A549 (cell line): ENCODE data around the gene NANOS2. TPM values are rescaled to one million over a fixed set of nuclear protein-coding genes. Genes with fewer than 3 reads are reported as not detected.

ENCODE experiments used
- ATAC-seq, 2 experiments: fragments of 200-7000 bp in 1 of 2; fragments of >200 bp in 1 of 2; cut with Nextera tagmentation in 1 of 2; cut with Tn5 transposase in 1 of 2; 3 replicates each; pipeline versions ENCODE4 v1.8.0 to v1.9.1; 2018 to 2020; ENCODE audit warnings: mild to moderate bottlenecking in 1 of 2, moderate library complexity in 1 of 2
- CTCF ChIA-PET: fragments of 300-600 bp; sonication (Branson Sonifier 250); formaldehyde crosslinking; extraction: SDS; loops from one replicate; lab custom pipeline; 2021; ENCODE audit warnings: antibody characterized with exemption, inconsistent platforms; lab: Yijun Ruan, JAX
- POLR2A ChIA-PET: fragments of 350-600 bp; formaldehyde crosslinking; extraction: SDS; loops from one replicate; lab custom pipeline; 2021; ENCODE audit warnings: antibody characterized with exemption, inconsistent platforms; lab: Yijun Ruan, JAX
- DNase-seq, 2 experiments: peaks; one replicate each; pipeline versions ENCODE4 v3.0.0 to v3.0.0-alpha.2; 2011 to 2016; ENCODE audit warnings: low read depth in 1 of 2, low spot score in 1 of 2
- FAIRE-seq: peaks from 2 replicates; lab custom pipeline; 2011; peaks lifted over from hg19 to GRCh38; lab: Jason Lieb, UNC
- H3K27ac ChIP-seq, 2 experiments: fragments of >200 bp; sonication (Bioruptor Twin); formaldehyde crosslinking; 3 replicates each; pipeline ENCODE4 v1.5.1; 2016 to 2017
- H3K4me1 ChIP-seq: fragments of >200 bp; sonication (Bioruptor Twin); formaldehyde crosslinking; 3 replicates; pipeline ENCODE4 v1.6.1; 2016
- H3K4me2 ChIP-seq: fragments of >200 bp; sonication (Bioruptor Twin); formaldehyde crosslinking; 3 replicates; pipeline ENCODE4 v1.6.1; 2016
- H3K4me3 ChIP-seq: fragments of >200 bp; sonication (Bioruptor Twin); formaldehyde crosslinking; 3 replicates; pipeline ENCODE4 v1.5.1; 2016
- H3K9me3 ChIP-seq: fragments of >200 bp; sonication (Bioruptor Twin); formaldehyde crosslinking; 3 replicates; pipeline ENCODE4 v1.6.1; 2016
- BHLHE40 ChIP-seq: IDR thresholded peaks from 2 replicates; pipeline ENCODE4 v1.6.1; 2012; ENCODE audit warnings: low read depth, low read length, inconsistent platforms
- CEBPB ChIP-seq, 2 experiments: fragments of >200 bp in 1 of 2; sonication (Bioruptor Twin) in 1 of 2; formaldehyde crosslinking in 1 of 2; IDR thresholded peaks; 2 replicates each; pipeline ENCODE4 v1.6.1; 2012 to 2016
- CHD2 ChIP-seq: fragments of 150-350 bp; IDR thresholded peaks from 2 replicates; pipeline ENCODE4 v1.6.1; 2014; ENCODE audit warnings: low read length; ENCODE audit not compliant: partially characterized antibody
- EHF ChIP-seq: fragments of 250-450 bp; sonication (Bioruptor Pico); IDR thresholded peaks from 2 replicates; pipeline ENCODE4 v1.5.0; 2020; ENCODE audit warnings: mild to moderate bottlenecking
- GATA3 ChIP-seq: IDR thresholded peaks from 2 replicates; pipeline ENCODE4 v1.6.1; 2012; ENCODE audit warnings: borderline replicate concordance
- HOXA7 ChIP-seq: fragments of 250-450 bp; sonication (Bioruptor Pico); IDR thresholded peaks from 2 replicates; pipeline ENCODE4 v1.5.0; 2020; ENCODE audit warnings: mild to moderate bottlenecking, moderate library complexity
- JUN ChIP-seq, 2 experiments: fragments of >200 bp; sonication (Bioruptor Twin); formaldehyde crosslinking; IDR thresholded peaks; 2 replicates in 1 of 2; 3 replicates in 1 of 2; pipeline ENCODE4 v1.6.1; 2016 to 2017
- KDM1A ChIP-seq: fragments of 200-600 bp; sonication (generic); IDR thresholded peaks from 2 replicates; pipeline ENCODE4 v1.6.1; 2016; ENCODE audit warnings: low read depth, mild to moderate bottlenecking
- MAFK ChIP-seq: fragments of 450-650 bp; IDR thresholded peaks from 2 replicates; pipeline ENCODE4 v1.6.1; 2014; ENCODE audit not compliant: partially characterized antibody
- MAZ ChIP-seq: fragments of 150-350 bp; IDR thresholded peaks from 2 replicates; pipeline ENCODE4 v1.6.1; 2014; ENCODE audit warnings: antibody characterized with exemption, low read depth, low read length, borderline replicate concordance
- MYC ChIP-seq: IDR thresholded peaks from 2 replicates; pipeline ENCODE4 v1.6.1; 2012; ENCODE audit warnings: mild to moderate bottlenecking, inconsistent platforms, low read length, improper control_type of control experiment, borderline replicate concordance
- NFE2L2 ChIP-seq: fragments of 150-350 bp; conservative IDR thresholded peaks from 2 replicates; pipeline ENCODE4 v1.6.1; 2014; ENCODE audit warnings: low read length
- POLR2A ChIP-seq: IDR thresholded peaks from 2 replicates; pipeline ENCODE4 v1.6.1; 2012; ENCODE audit warnings: mild to moderate bottlenecking, low read length
- POLR2AphosphoS2 ChIP-seq: conservative IDR thresholded peaks from 2 replicates; pipeline ENCODE4 v1.6.1; 2012; ENCODE audit warnings: low read length, improper control_type of control experiment, inconsistent platforms
- RAD21 ChIP-seq, 2 experiments: fragments of >200 bp in 1 of 2; sonication (Bioruptor Twin) in 1 of 2; formaldehyde crosslinking in 1 of 2; IDR thresholded peaks in 1 of 2; conservative IDR thresholded peaks in 1 of 2; 2 replicates in 1 of 2; 3 replicates in 1 of 2; pipeline ENCODE4 v1.6.1; 2012 to 2018; ENCODE audit warnings: inconsistent platforms in 1 of 2
- RARB ChIP-seq: fragments of 250-450 bp; sonication (Bioruptor Pico); IDR thresholded peaks from 2 replicates; pipeline ENCODE4 v1.8.0; 2021; ENCODE audit warnings: mild to moderate bottlenecking, moderate library complexity
- RCOR1 ChIP-seq: fragments of 150-350 bp; IDR thresholded peaks from 2 replicates; pipeline ENCODE4 v1.6.1; 2014; ENCODE audit warnings: antibody characterized with exemption, low read length, low read depth
- RFX5 ChIP-seq: fragments of 450-650 bp; IDR thresholded peaks from 2 replicates; pipeline ENCODE4 v1.7.1; 2014; ENCODE audit warnings: antibody characterized with exemption, mild to moderate bottlenecking, moderate library complexity
- ZC3H11A ChIP-seq: fragments of 450-650 bp; IDR thresholded peaks from 2 replicates; pipeline ENCODE4 v1.6.1; 2014; ENCODE audit warnings: antibody characterized with exemption, mild to moderate bottlenecking
- ZFP36 ChIP-seq: fragments of 450-650 bp; IDR thresholded peaks from 2 replicates; pipeline ENCODE4 v1.6.1; 2014; ENCODE audit warnings: borderline replicate concordance; ENCODE audit not compliant: partially characterized antibody
- WGBS: methylation state at CpG from one replicate; pipeline ENCODE4 v1.1.6; 2017; ENCODE audit errors: missing lambda C conversion rate; 5-methylcytosine and 5-hydroxymethylcytosine counted together
- polyA plus RNA-seq, 4 experiments: library from polyadenylated mRNA; depleted of rRNA in 3 of 4; stranded (reverse); fragments of >200 nt; fragmentation: RNase III in 1 of 4; extraction: RNeasy Plus Mini Kit Qiagen cat#74134 plus additional on column Dnase treatment in 1 of 4; gene quantifications; 2 replicates in 3 of 4; 3 replicates in 1 of 4; pipeline ENCODE4 v1.2.3, GENCODE V29; 2011 to 2017
- TF ChIP-seq, protein P1 (sequence below): fragments of 250-450 bp; sonication (Bioruptor Pico); IDR thresholded peaks from 2 replicates; pipeline ENCODE4 v1.5.0; 2021; ENCODE audit warnings: mild to moderate bottlenecking, moderate library complexity, borderline replicate concordance
- TF ChIP-seq, protein P2 (sequence below): IDR thresholded peaks from 2 replicates; pipeline ENCODE4 v1.6.1; 2012; ENCODE audit warnings: low read depth, borderline replicate concordance
- TF ChIP-seq, protein P3 (sequence below): IDR thresholded peaks from 2 replicates; pipeline ENCODE4 v1.6.1; 2012
- TF ChIP-seq, protein P4 (sequence below): fragments of 150-350 bp; IDR thresholded peaks from 2 replicates; pipeline ENCODE4 v1.6.1; 2014; ENCODE audit warnings: low read depth, mild to moderate bottlenecking, low read length
- TF ChIP-seq, protein P5 (sequence below): IDR thresholded peaks from 2 replicates; pipeline ENCODE4 v1.6.1; 2012
- TF ChIP-seq, protein P6 (sequence below): fragments of >200 bp; sonication (Bioruptor Twin); formaldehyde crosslinking; IDR thresholded peaks from 3 replicates; pipeline ENCODE4 v1.5.1; 2016
- TF ChIP-seq, protein P7 (sequence below): fragments of >200 bp; sonication (Bioruptor Twin); formaldehyde crosslinking; IDR thresholded peaks from 3 replicates; pipeline ENCODE4 v1.6.1; 2016

The NANOS2 gene
- polyA plus RNA-seq, 2 of the 4 experiments (the other 2 are of a cell fraction) = not detected

DNA sequence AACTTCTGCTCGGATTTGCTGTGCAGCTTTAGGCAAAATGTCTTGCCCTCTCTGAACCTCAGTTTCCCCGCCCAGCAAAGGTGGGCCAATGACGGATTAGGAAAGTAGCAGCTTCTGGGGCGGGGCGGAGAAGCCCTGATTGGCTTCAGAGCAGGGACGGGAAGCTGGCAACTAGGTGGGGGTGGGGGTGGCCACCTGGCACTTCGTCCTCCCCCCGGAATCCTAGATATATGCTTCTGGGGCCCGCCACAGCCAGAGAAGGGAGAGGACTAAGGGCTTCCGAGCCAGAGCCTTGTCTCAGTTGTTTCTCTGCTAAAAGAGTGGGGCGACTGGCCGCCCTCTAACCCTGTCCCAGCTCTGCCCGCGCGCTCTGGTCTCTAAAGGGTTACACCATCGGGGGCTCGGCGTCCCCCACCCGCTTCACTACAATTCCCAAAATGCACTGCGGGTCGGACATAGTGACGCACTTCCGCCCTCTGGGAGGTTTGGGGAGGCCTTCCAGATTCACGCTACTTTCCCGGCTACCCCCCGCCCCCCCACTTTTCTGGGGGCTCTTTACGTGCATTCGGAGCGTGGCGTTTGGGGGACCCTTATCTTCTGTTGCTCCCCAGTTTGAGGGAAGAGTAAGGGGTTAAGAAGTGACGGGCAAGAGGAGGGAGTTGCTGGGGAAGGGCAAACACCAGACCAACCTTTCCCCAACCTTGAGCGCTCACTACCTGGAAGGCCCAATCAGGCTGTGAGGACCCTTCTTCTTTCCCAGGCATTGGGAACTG lies 28.0 kb downstream of the NANOS2 start (continued):
- no peak for TF ChIP-seq HOXA7 (CRISPR knock-in tag)
- 0 out of 2 replicates have a peak, but pooled peaks have one; percentile 31 for TF ChIP-seq MYC
- peak; percentile 55 to 71; a peak in 2 of 5 replicates for TF ChIP-seq JUN (IDR thresholded peaks at IDR 0.05)

DNA sequence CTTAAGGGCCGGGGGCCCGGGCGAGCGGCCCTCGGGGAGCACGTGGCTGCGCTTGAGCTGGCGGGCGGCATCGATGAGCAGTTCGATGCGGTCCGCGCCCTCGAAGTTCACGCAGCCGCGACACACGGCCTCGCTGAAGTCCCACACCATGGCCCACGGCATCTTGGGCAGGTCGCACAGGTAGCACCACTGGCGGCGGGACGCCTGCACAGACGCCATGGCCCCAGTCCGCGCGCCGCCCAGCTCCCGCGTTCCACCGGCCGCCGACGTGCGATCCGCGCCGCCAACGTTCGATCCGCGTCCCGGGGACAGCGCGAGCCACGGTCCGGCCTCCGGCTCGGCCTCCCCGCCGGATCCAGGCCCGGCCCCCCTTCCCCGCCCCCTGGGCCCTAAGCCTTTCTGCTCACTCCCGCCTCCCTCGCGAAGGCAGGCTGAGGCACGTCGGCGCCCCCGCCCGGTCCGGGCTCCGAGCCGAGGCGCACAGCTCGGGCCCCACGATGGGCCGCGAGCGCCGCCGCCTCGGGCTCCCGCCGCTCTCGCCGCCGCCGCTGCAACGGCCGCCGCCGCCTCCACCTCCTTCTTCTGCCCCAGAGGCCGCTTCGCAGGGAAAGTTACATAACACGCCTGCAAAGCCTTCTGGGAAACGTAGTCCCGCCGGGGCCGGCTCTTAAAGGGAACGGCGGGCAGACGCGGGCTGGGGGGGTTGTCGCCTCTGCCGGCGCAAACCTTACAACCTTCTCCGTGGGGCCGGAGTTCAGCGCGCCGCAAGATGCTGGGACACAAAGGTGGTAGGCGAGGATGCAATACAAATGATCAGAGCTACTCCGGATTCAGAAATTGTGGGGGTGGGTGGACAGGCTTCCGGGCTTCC lies 28.8 kb downstream of the NANOS2 start, which contains the start of gene IRF2BP1:
IRF2BP1 (minus strand) TSS at position 586 of the 871 bp plus-strand sequence; CDS start at position 219, 367 bp downstream.
- FAIRE-seq = no peak
- WGBS = 2% methylated on average over 18 of the region's 107 CpGs
- 0 out of 2 replicates have a peak, but pooled peaks have one; percentile 61 for TF ChIP-seq MAZ
- peak; percentile 6; the same call in 1 of the 2 replicates for TF ChIP-seq GATA3
- TF ChIP-seq, protein P1, sequence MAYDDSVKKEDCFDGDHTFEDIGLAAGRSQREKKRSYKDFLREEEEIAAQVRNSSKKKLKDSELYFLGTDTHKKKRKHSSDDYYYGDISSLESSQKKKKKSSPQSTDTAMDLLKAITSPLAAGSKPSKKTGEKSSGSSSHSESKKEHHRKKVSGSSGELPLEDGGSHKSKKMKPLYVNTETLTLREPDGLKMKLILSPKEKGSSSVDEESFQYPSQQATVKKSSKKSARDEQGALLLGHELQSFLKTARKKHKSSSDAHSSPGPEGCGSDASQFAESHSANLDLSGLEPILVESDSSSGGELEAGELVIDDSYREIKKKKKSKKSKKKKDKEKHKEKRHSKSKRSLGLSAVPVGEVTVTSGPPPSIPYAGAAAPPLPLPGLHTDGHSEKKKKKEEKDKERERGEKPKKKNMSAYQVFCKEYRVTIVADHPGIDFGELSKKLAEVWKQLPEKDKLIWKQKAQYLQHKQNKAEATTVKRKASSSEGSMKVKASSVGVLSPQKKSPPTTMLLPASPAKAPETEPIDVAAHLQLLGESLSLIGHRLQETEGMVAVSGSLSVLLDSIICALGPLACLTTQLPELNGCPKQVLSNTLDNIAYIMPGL = no peak
- no peak for TF ChIP-seq POLR2AphosphoS2
- peak; percentile 51 to 57; a peak in 3 of 5 replicates for TF ChIP-seq JUN (IDR thresholded peaks at IDR 0.05)
- peak; percentile 52 for TF ChIP-seq POLR2A
- no peak for TF ChIP-seq ZC3H11A
- TF ChIP-seq RAD21 (conservative IDR thresholded peaks at IDR 0.05 in 1 of 2, IDR thresholded peaks at IDR 0.05 in 1 of 2) = no peak
- no peak for TF ChIP-seq HOXA7 (CRISPR knock-in tag)
- TF ChIP-seq, protein P2, sequence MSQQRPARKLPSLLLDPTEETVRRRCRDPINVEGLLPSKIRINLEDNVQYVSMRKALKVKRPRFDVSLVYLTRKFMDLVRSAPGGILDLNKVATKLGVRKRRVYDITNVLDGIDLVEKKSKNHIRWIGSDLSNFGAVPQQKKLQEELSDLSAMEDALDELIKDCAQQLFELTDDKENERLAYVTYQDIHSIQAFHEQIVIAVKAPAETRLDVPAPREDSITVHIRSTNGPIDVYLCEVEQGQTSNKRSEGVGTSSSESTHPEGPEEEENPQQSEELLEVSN = peak; percentile 69; the same call in 1 of the 2 replicates
- TF ChIP-seq BHLHE40 = no peak
- TF ChIP-seq, protein P3, sequence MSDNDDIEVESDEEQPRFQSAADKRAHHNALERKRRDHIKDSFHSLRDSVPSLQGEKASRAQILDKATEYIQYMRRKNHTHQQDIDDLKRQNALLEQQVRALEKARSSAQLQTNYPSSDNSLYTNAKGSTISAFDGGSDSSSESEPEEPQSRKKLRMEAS = peak; percentile 64; the same call in 1 of the 2 replicates
- TF ChIP-seq, protein P4, sequence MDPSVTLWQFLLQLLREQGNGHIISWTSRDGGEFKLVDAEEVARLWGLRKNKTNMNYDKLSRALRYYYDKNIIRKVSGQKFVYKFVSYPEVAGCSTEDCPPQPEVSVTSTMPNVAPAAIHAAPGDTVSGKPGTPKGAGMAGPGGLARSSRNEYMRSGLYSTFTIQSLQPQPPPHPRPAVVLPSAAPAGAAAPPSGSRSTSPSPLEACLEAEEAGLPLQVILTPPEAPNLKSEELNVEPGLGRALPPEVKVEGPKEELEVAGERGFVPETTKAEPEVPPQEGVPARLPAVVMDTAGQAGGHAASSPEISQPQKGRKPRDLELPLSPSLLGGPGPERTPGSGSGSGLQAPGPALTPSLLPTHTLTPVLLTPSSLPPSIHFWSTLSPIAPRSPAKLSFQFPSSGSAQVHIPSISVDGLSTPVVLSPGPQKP = no peak
- TF ChIP-seq, protein P5, sequence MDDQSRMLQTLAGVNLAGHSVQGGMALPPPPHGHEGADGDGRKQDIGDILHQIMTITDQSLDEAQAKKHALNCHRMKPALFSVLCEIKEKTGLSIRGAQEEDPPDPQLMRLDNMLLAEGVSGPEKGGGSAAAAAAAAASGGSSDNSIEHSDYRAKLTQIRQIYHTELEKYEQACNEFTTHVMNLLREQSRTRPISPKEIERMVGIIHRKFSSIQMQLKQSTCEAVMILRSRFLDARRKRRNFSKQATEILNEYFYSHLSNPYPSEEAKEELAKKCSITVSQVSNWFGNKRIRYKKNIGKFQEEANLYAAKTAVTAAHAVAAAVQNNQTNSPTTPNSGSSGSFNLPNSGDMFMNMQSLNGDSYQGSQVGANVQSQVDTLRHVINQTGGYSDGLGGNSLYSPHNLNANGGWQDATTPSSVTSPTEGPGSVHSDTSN = no peak
- no peak for TF ChIP-seq NFE2L2
- TF ChIP-seq RFX5 = peak; percentile 44; the same call in 1 of the 2 replicates
- no peak; the same call in 1 of the 2 replicates for TF ChIP-seq KDM1A
- TF ChIP-seq MAFK = no peak
- no peak for TF ChIP-seq RARB (CRISPR knock-in tag)
- TF ChIP-seq, protein P6, sequence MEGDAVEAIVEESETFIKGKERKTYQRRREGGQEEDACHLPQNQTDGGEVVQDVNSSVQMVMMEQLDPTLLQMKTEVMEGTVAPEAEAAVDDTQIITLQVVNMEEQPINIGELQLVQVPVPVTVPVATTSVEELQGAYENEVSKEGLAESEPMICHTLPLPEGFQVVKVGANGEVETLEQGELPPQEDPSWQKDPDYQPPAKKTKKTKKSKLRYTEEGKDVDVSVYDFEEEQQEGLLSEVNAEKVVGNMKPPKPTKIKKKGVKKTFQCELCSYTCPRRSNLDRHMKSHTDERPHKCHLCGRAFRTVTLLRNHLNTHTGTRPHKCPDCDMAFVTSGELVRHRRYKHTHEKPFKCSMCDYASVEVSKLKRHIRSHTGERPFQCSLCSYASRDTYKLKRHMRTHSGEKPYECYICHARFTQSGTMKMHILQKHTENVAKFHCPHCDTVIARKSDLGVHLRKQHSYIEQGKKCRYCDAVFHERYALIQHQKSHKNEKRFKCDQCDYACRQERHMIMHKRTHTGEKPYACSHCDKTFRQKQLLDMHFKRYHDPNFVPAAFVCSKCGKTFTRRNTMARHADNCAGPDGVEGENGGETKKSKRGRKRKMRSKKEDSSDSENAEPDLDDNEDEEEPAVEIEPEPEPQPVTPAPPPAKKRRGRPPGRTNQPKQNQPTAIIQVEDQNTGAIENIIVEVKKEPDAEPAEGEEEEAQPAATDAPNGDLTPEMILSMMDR = no peak
- TF ChIP-seq RCOR1 = peak; percentile 82; the same call in 1 of the 2 replicates
- TF ChIP-seq CHD2 = no peak
- TF ChIP-seq ZFP36 = no peak
- TF ChIP-seq, protein P7, sequence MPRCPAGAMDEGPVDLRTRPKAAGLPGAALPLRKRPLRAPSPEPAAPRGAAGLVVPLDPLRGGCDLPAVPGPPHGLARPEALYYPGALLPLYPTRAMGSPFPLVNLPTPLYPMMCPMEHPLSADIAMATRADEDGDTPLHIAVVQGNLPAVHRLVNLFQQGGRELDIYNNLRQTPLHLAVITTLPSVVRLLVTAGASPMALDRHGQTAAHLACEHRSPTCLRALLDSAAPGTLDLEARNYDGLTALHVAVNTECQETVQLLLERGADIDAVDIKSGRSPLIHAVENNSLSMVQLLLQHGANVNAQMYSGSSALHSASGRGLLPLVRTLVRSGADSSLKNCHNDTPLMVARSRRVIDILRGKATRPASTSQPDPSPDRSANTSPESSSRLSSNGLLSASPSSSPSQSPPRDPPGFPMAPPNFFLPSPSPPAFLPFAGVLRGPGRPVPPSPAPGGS = peak; percentile 65; the same call in 1 of the 3 replicates
- peak; percentile 90 to 97 for TF ChIP-seq CEBPB (IDR thresholded peaks at IDR 0.05)
- no peak for TF ChIP-seq EHF (CRISPR knock-in tag)

More for the DNA sequence above, 28.8 kb downstream of the NANOS2 start, which contains the start of gene IRF2BP1:
- DNase-seq = peak; percentile 96 to 97
- peak; percentile 67 to 76 for ATAC-seq
- POLR2A ChIA-PET = interaction anchor here (0.6 to 2.8 kb wide), 16 partner anchors 17 to 1371 kb away, joined by 3 to 30 read pairs (median 5); partner anchors contain the start of genes CCDC61, FOXA3, MYPOP and SYMPK
- Histone ChIP-seq H3K4me2 (peak within 1 kb of the TSS; percentile 87), H3K9me3 (no peaks in the 10 kb centered on the region), H3K27ac (peak within 1 kb of the TSS; percentile 95 to 97), H3K4me1 (peaks cover 45% of the 10 kb centered on the region), H3K4me3 (peak within 1 kb of the TSS; percentile 87)
- CTCF ChIA-PET = interaction anchor here (0.6 to 12.8 kb wide), 22 partner anchors 9 to 550 kb away, joined by 3 to 315 read pairs (median 4); partner anchors contain the start of genes FOXA3, MYPOP, RSPH6A and SIX5
